ENCODE data around the gene STYXL1.
A peak's percentile ranks its signal among the peaks of the same experiment; 100 is the strongest.

STYXL1 gene

DNA sequence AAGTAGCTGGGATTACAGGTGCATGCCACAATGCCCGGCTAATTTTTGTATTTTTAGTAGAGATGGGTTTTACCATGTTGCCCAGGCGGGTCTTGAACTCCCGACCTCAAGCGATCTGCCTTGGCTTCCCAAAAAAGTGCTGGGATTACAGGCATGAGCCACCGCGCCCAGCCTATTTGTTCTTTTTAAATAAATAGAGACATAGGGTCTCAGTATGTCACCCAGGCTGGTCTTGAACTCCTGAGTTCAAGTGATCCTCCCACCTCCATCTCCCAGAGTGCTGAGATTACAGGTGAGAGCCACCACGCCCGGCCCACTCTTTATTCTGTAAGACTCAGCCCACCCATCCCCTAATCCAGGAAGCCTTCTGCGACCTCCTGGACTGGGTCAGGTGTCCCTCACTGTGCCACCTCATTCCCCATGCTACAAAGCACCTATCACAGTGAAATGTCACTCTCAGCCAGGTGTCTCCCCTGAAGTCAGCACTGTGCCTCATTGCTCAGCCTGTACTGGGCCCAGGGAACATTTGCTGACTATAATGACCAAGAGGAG, 56.2 kb downstream of the STYXL1 start:
- DNase-seq = no peak

DNA sequence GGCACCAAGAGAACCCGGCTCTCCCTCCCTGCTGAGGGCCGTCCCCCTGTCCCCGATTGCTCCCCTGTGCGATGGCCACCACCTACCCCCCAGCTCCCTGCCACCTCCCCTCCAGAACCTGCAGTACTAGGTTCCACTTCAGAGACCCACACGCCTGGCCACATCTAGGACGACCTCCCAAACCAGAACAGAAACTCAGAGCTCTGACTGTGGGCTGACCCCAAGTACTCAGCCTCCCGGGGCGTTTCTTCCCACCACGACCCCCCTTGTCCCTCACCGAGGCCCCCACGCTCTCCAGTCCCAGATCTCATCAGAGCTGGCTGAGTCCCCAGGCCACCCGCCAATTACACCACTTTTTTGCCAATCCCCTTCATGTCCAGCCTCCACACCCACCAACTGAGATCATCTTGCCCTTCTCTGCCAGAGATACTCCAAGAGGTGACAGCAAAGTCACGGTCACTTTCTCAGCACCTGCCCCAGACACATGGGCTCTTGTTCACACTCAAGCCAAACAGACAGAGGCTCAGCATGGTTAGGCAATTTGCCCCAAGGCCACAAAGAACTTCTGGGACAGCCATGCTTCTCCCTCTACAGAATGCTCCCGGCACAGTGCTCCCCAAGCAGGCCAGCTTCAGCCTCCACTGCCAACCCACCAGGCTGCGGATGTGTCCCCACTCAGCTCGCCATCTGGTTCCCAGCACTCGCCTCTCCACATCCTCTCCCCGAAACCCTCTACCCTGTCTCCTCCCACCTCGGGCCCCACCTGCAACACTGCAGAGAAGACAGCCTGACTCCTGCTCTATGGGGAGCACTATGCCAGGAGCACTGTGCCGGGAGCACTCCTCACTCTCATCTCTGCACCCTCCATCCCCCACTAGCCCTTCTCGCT, 58.1 kb downstream of the STYXL1 start:
- DNase-seq = no peak

- DNase-seq = no peak
Measured at GRCh38 chr7:75988568-75989499, 59.0 kb downstream of the STYXL1 start.

DNA sequence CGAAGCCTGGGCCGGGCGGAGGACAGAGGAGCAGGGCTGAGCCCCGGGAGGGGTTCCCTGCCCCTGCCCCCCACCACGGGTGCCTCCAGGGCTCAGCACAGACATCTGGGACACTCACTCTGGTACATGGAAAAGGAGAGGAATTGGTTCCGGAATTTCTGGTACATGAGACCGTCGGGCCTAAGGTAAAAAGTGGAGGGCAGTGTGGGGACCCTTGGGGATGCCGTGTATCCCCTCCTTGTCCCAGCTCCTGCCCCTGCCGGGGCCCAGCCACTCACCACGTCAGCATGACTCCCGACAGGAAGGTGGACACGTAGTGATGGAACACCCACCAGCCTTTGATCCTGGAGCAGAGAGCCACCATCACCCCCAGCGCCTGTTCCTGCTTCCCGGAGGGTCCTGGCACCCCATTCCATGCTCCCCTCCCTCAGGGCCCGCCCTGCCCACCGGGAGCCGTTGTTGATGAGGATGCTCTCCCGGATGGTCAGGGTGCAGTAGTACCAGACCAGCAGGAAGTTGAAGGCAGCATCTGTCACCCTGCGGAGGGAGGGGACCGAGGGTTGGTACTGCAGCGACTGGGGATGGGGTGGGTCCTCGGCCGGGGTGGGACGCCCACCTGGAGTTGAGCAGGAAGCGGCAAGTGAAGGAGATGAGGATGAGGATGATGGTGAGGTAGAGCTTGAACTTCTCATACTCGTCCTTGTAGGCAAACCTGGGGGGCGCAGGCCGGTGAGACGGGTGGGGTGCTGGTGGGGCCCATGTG, 59.8 kb downstream of the STYXL1 start:
- DNase-seq = no peak

DNA sequence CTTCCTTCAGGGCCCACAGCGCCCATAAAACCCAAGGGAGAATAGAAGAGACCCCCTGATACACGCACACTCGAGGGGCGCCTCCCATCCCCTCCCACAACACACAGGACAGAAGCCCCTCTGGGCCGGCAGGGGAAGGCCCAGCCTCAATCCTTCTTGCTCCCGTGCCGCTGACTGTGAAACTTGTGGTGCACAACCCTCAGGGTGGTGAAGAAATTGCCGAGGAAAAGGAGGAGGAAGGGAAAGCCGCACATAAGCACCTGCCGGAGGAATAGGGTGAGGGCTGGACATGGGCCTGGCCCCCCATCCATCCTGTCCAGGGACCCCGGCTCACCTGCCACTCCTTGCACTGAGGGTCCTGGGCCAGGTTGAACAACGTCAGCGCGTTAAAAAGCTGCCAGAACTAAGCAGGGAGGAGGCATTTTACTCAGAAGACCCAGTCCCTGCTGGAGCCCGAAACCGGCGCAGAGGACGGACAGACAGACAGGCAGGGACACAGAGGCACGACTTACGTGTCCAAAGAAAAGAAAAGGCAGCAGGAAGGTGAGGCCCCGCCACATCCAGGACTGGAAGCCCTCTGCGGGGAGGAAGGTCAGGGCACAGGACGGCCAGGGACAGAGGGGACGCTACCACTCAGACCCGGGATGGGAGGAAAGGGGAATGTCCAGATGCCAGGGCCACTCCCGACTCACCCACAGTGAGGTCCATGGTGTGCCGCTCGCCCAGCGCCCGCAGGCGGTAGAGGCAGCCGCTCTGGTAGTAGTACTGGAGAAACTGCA, 60.6 kb downstream of the STYXL1 start:
- no peak for DNase-seq

- DNase-seq = no peak
Measured at GRCh38 chr7:75986147-75986781, 61.5 kb downstream of the STYXL1 start.

DNA sequence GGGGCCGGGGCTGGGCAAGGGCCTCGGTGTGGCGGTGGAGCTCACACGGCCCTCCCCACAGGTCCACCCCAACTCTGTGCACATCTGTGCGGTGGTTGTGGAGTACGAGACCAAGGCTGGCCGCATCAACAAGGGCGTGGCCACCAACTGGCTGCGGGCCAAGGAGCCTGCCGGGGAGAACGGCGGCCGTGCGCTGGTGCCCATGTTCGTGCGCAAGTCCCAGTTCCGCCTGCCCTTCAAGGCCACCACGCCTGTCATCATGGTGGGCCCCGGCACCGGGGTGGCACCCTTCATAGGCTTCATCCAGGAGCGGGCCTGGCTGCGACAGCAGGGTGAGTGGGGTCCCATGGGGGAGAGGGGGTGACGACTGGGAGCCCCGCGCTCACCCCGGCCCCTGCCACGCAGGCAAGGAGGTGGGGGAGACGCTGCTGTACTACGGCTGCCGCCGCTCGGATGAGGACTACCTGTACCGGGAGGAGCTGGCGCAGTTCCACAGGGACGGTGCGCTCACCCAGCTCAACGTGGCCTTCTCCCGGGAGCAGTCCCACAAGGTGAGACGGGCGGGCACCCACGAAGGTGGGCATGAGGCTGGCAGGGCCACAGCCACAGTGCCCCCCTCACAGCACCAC, 62.2 kb downstream of the STYXL1 start:
- peak; percentile 4 for DNase-seq

DNA sequence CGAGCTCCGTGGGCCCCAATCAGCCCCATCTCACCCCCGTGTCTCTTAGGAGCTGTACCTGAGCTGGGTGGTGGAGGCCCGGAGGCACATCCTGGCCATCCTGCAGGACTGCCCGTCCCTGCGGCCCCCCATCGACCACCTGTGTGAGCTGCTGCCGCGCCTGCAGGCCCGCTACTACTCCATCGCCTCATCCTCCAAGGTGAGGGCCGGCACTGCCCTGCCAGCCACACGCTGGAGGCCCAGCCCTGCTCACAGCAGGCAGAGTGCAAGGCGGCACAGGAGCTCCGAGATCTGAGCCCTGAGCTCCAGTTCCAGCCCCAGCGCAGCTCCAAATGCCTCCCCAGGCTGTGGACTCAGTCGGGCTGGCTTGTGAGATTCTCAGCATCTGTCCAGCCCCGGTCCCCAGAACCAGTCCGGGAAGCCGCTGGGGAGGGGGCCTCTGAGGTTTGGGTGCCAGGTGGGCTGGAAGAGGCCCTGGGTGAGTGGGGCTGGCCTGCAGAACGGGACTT, 62.7 kb downstream of the STYXL1 start:
- no peak for DNase-seq

- DNase-seq = no peak
Measured at GRCh38 chr7:75984130-75985008, 63.4 kb downstream of the STYXL1 start.

GRCh38 chr7:75983471-75984129, 64.2 kb downstream of the STYXL1 start:
- DNase-seq = no peak

DNA sequence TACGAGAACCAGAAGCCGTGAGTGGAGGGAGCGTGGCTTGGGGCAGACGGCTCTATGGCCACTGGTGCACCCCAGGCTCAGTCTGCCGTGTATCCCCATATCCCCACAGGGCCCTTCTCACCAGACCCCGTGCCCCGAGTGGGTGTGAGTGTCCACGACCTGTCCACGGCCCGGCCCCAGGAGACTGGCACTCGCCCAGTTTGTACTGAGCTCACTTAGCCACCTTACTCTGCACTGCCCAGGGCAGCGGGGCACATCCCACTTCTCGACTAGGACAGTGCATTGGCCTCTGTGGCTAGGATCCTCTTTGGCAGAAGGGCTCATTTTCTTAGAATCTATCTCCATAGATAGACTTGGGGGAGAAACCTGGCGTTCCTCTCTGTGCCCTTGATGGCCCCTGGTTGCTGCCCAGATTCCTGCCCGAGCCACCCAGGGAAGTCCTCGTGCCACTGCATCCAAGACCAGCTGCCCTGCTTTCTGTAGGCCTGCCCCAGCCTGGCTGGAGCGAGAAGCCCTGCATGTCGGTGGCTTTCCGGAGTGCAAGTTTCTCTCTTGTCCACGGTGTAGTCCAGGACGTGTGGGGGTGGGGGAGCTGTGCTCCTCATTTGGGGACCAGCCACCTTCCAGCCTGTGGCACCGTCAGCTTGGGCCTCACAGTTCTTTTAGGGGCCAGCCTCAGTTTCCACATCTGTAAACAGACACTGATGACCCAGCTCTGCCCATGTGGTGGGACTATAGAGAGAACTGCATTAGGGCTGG, 65.3 kb downstream of the STYXL1 start:
- DNase-seq = no peak

DNA sequence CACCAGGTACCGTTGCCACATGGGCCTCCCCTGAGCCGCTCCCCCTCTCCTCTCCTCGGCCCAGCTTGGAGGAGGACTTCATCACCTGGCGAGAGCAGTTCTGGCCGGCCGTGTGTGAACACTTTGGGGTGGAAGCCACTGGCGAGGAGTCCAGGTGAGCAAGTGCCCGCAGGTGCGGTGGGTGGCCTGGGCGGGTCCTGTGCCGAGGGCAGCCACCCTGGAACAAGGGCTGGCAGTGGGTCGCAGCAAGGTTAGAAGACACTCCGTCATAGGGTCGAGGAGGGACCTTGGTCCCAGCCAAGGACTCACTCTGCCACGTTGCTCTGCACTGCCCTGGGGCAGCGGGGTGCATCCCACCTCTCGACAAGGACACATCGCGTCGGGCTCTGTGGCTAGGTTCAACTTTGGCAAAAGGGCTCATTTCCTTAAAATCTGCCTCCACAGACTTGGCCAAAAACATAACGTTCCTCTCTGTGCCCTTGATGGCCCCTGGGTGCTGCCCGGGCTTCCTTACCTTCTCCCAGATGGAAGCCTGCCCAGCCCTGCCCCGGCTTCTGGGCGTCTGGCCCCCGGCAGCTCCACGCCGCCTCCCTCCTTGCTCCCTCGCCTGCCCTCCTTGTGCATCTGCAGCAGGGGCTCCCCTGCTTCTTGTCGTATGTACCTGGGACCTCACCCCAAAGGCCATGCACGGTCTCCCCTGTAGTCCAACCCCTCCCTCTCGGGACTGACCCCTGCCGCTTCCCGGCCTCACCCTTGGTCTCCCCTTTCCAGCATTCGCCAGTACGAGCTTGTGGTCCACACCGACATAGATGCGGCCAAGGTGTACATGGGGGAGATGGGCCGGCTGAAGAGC, 66.1 kb downstream of the STYXL1 start:
- DNase-seq = no peak

- DNase-seq = no peak
Measured at GRCh38 chr7:75981203-75981452, 66.7 kb downstream of the STYXL1 start.

- no peak for DNase-seq
Measured at GRCh38 chr7:75980430-75981202, 67.2 kb downstream of the STYXL1 start.

DNA sequence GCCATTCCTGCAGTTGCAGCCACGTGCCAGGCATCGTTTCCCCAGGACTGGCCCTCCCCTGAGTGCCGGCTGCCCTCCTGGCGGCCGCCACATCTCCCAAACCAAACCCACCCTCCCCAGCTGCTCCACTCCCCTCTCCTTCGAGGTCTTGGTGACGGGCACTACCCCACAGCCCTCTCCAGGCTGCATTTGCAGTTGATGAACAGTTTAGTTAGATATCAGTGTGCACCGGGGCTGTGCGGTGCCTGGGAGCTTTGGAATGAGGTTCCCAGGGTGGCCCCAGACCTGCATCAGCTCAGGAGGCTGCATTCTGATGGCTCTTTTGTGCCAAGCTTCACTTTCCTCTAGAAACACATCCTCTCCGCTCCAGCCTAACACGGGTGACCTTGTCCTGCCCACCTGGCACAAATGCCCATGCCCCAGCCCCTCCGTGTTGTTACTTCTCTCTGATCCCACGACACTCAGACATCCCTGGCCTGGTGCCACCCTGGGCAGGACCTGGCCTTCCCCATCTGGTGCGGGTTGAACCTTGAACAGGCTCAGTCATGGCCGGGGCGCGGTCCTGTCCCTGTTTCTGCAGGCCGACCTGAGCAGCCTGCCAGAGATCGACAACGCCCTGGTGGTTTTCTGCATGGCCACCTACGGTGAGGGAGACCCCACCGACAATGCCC, 67.9 kb downstream of the STYXL1 start:
- DNase-seq = no peak

- no peak for DNase-seq
Measured at GRCh38 chr7:75977743-75978142, 70.1 kb downstream of the STYXL1 start.

Measured in NCI-H510A treated with DMSO at 0.1 percent for 48 hours (cell line).